HepG2 (cell line): Measurements from ENCODE around the gene LGALS7B. TPM values are rescaled to one million over a fixed set of nuclear protein-coding genes. Genes with fewer than 3 reads are reported as not detected.

Experiments used
- ATAC-seq: fragments of 200-7000 bp; cut with Tn5 transposase; 3 replicates; pipeline ENCODE4 v1.9.1; 2020; ENCODE audit warnings: mild to moderate bottlenecking, moderate library complexity
- BruUV-seq: library from RNA; stranded (reverse); fragments of 400-500 nt; replicated peaks from 2 replicates; lab custom pipeline; 2021; lab: Mats Ljungman, UMichigan
- CTCF ChIA-PET: fragments of 300-600 bp; formaldehyde crosslinking; extraction: SDS; loops from one replicate; lab custom pipeline; 2021; ENCODE audit warnings: low total read pairs, inconsistent platforms, low intra/inter-chr PET ratio; lab: Yijun Ruan, JAX
- POLR2A ChIA-PET: fragments of 350-600 bp; sonication (Branson Sonifier 250); formaldehyde crosslinking; loops from one replicate; lab custom pipeline; 2020; ENCODE audit warnings: antibody characterized with exemption, inconsistent platforms; lab: Yijun Ruan, JAX
- DNase-seq: peaks from one replicate; pipeline ENCODE4 v3.0.0-alpha.2; 2015; ENCODE audit warnings: low spot score
- FAIRE-seq: peaks from 3 replicates; lab custom pipeline; 2011; peaks lifted over from hg19 to GRCh38; lab: Jason Lieb, UNC
- H2AFZ ChIP-seq: one replicate; pipeline ENCODE4 v1.6.1; 2011; ENCODE audit warnings: low read length, inconsistent platforms
- H3K27ac ChIP-seq: fragments of 300-600 bp; 3 replicates; pipeline ENCODE4 v1.8.0; 2011; ENCODE audit warnings: mixed run types, mild to moderate bottlenecking, mixed read lengths, low read length, inconsistent platforms; ENCODE audit not compliant: insufficient read depth; ENCODE audit errors: extremely low read length
- H3K27me3 ChIP-seq, 2 experiments: fragments of 200-600 bp in 1 of 2; 2 replicates in 1 of 2; 3 replicates in 1 of 2; pipeline versions ENCODE4 v1.6.0 to v1.8.0; 2011; ENCODE audit warnings: low read length in 2 of 2, mild to moderate bottlenecking in 2 of 2, moderate library complexity in 2 of 2, inconsistent platforms in 1 of 2; ENCODE audit not compliant: insufficient read depth in 2 of 2, control insufficient read depth in 1 of 2
- H3K36me3 ChIP-seq, 2 experiments: fragments of 200-600 bp in 1 of 2; replicated peaks in 1 of 2; 2 replicates in 1 of 2; 3 replicates in 1 of 2; pipeline versions ENCODE4 v1.5.1 to v1.8.0; 2011; ENCODE audit warnings: low read length in 2 of 2, inconsistent platforms in 1 of 2; ENCODE audit not compliant: insufficient read depth in 2 of 2, control insufficient read depth in 1 of 2
- H3K4me1 ChIP-seq: 2 replicates; pipeline ENCODE4 v1.5.1; 2012; ENCODE audit warnings: low read length, inconsistent platforms; ENCODE audit not compliant: insufficient read depth
- H3K4me2 ChIP-seq: 2 replicates; pipeline ENCODE4 v1.6.0; 2011; ENCODE audit warnings: low read depth, low read length, inconsistent platforms
- H3K4me3 ChIP-seq, 3 experiments: fragments of 200-600 bp in 1 of 3; sonication (generic), shearing (Covaris generic) in 1 of 3; replicated peaks in 1 of 3; 2 replicates each; pipeline ENCODE4 v1.5.1; 2011 to 2016; ENCODE audit warnings: low read length in 3 of 3, inconsistent platforms in 2 of 3, low read depth in 2 of 3, mild to moderate bottlenecking in 2 of 3, control low read depth in 1 of 3, mixed read lengths in 1 of 3; ENCODE audit not compliant: insufficient read depth in 1 of 3
- H3K79me2 ChIP-seq: one replicate; pipeline ENCODE4 v1.6.1; 2011; ENCODE audit warnings: low read length, inconsistent platforms; ENCODE audit not compliant: insufficient read depth
- H3K9ac ChIP-seq: 2 replicates; pipeline ENCODE4 v1.6.0; 2011; ENCODE audit warnings: mild to moderate bottlenecking, low read depth, low read length, inconsistent platforms; ENCODE audit not compliant: insufficient read depth
- H3K9me3 ChIP-seq: 2 replicates; pipeline ENCODE4 v1.5.1; 2012; ENCODE audit warnings: mild to moderate bottlenecking, low read length
- H4K20me1 ChIP-seq: 2 replicates; pipeline ENCODE4 v1.6.0; 2011; ENCODE audit warnings: inconsistent platforms, mild to moderate bottlenecking, low read length, moderate library complexity; ENCODE audit not compliant: insufficient read depth
- ADNP ChIP-seq: sonication (generic); formaldehyde crosslinking; IDR thresholded peaks from 2 replicates; pipeline ENCODE4 v1.4.0; 2020; ENCODE audit warnings: missing genetic modification reagents
- HES4 ChIP-seq: sonication (generic); formaldehyde crosslinking; IDR thresholded peaks from 2 replicates; pipeline ENCODE4 v1.9.0; 2021; ENCODE audit warnings: mild to moderate bottlenecking, missing genetic modification reagents, borderline replicate concordance
- RBAK ChIP-seq: sonication (generic); formaldehyde crosslinking; IDR thresholded peaks from 2 replicates; pipeline ENCODE4 v1.5.1; 2020; ENCODE audit warnings: mild to moderate bottlenecking, missing genetic modification reagents
- SOX13 ChIP-seq, 3 experiments: fragments of 450-650 bp in 1 of 3; sonication (generic) in 1 of 3; formaldehyde crosslinking in 1 of 3; IDR thresholded peaks in 2 of 3; conservative IDR thresholded peaks in 1 of 3; 2 replicates each; pipeline versions ENCODE4 v1.5.0 to v1.6.1; 2016 to 2020; ENCODE audit warnings: antibody characterized with exemption in 1 of 3, mild to moderate bottlenecking in 1 of 3, missing compliant biosample characterization in 1 of 3, missing genetic modification reagents in 1 of 3, moderate library complexity in 1 of 3
- TBX3 ChIP-seq: fragments of 450-650 bp; IDR thresholded peaks from 2 replicates; pipeline ENCODE4 v1.6.1; 2017; ENCODE audit warnings: antibody characterized with exemption, mild to moderate bottlenecking, inconsistent platforms, borderline replicate concordance
- ZNF121 ChIP-seq: sonication (generic); formaldehyde crosslinking; IDR thresholded peaks from 2 replicates; pipeline ENCODE4 v1.5.0; 2020; ENCODE audit warnings: mild to moderate bottlenecking, missing genetic modification reagents
- ZNF180 ChIP-seq: sonication (generic); formaldehyde crosslinking; IDR thresholded peaks from 2 replicates; pipeline ENCODE4 v1.4.0; 2020; ENCODE audit warnings: low read depth, missing genetic modification reagents, borderline replicate concordance
- ZNF225 ChIP-seq: sonication (generic); formaldehyde crosslinking; IDR thresholded peaks from 2 replicates; pipeline ENCODE4 v1.4.0; 2020; ENCODE audit warnings: mild to moderate bottlenecking, missing genetic modification reagents
- ZNF337 ChIP-seq: sonication (generic); formaldehyde crosslinking; IDR thresholded peaks from 2 replicates; pipeline ENCODE4 v1.5.1; 2020; ENCODE audit warnings: missing genetic modification reagents, low read depth, mild to moderate bottlenecking, borderline replicate concordance
- ZNF564 ChIP-seq: sonication (generic); formaldehyde crosslinking; IDR thresholded peaks from 2 replicates; pipeline ENCODE4 v1.8.1; 2023; ENCODE audit warnings: mild to moderate bottlenecking, missing genetic modification reagents
- ZNF792 ChIP-seq: IDR thresholded peaks from 2 replicates; pipeline ENCODE4 v1.6.1; 2016
- WGBS: methylation state at CpG from one replicate; pipeline ENCODE4 v1.1.6; 2017; ENCODE audit warnings: low lambda C conversion rate; 5-methylcytosine and 5-hydroxymethylcytosine counted together
- in situ Hi-C: cut with HindIII; loops from 2 replicates; pipeline ENCODE4 v1.10.0; 2017; ENCODE audit warnings: low pct_unique_long_range_greater_than_20kb; ENCODE audit not compliant: extremely low pct_ligation_motif_present
- intact Hi-C: fragments of 100-400 bp; cut with micrococcal nuclease; formaldehyde crosslinking; loops from one replicate; pipeline ENCODE4 v1.10.0; 2022; ENCODE audit not compliant: unreplicated experiment
- polyA plus RNA-seq, 8 experiments: library from polyadenylated mRNA; depleted of rRNA in 3 of 8; stranded (reverse) in 7 of 8; unstranded in 1 of 8; fragments of >200 nt; fragmentation: Illumina TruSeq in 4 of 8; extraction: Trizol in 4 of 8; gene quantifications; 2 replicates each; pipeline versions ENCODE4 v1.2.1 to v1.2.3, GENCODE V29; 2011 to 2016; ENCODE audit warnings: low read depth in 4 of 8, missing spikeins in 1 of 8, mixed read lengths in 1 of 8; ENCODE audit not compliant: insufficient read depth in 1 of 8
- total RNA-seq, 5 experiments: library from RNA; depleted of rRNA; stranded (reverse); fragments of >200 nt; fragmentation: Illumina TruSeq; extraction: Trizol; gene quantifications; 2 replicates each; pipeline ENCODE4 v1.2.3, GENCODE V29; 2016; ENCODE audit warnings: low read depth in 1 of 5
- TF ChIP-seq, protein P1 (sequence below), 2 experiments: sonication (generic) in 1 of 2; formaldehyde crosslinking in 1 of 2; IDR thresholded peaks; 2 replicates each; pipeline versions ENCODE4 v1.5.1 to v1.6.1; 2011 to 2020; ENCODE audit warnings: borderline replicate concordance in 1 of 2, low read depth in 1 of 2, low read length in 1 of 2, mild to moderate bottlenecking in 1 of 2, missing genetic modification reagents in 1 of 2, moderate library complexity in 1 of 2
- TF ChIP-seq, protein P2 (sequence below): IDR thresholded peaks from 2 replicates; pipeline ENCODE4 v1.6.1; 2016; ENCODE audit warnings: low read depth, borderline replicate concordance
- TF ChIP-seq, protein P3 (sequence below): sonication (generic); formaldehyde crosslinking; IDR thresholded peaks from 2 replicates; pipeline ENCODE4 v1.8.0; 2023; ENCODE audit warnings: mild to moderate bottlenecking, missing genetic modification reagents

LGALS7B gene
- total and polyA plus RNA-seq, 2 of the 13 experiments (the other 11 are each of a cell fraction or from before 2014, with no cell fraction given), result 1.7 to 2.1 TPM

DNA sequence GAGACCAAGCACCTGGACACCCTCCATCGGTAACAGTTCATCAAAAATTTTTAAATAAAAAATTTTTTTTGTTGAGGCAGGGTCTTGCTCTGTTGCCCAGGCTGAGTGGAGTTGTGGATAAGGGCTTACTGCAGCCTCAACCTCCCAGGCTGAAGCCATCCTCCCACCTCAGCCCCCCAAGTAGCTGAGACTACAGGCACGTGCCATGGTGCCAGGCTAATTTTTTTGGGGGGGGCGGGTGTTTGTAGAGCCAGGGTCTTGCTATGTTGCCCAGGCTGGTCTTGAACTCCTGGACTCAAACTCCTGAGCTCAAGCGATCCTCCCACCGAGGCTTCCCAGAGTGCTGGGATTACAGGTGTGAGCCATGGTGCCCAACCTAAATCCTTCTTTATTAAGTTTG lies 4.7 kb downstream of the LGALS7B start:
- Histone ChIP-seq H3K27me3 (no peaks in the 10 kb centered on the region), H3K9ac (no peak overlapping the region), H3K4me2 (no peak overlapping the region), H2AFZ (no peak overlapping the region), H3K4me1 (peaks cover 15% of the 10 kb centered on the region), H3K4me3 (no peak overlapping the region), H4K20me1 (no peaks in the 10 kb centered on the region)
- no TSS peak for BruUV-seq
- DNase-seq, result no peak
- no peak for ATAC-seq
- POLR2A ChIA-PET, result interaction anchor here (1.6 kb wide), 1 partner anchor 19 kb away, joined by 5 read pairs; no protein-coding TSS in a partner anchor
- TF ChIP-seq ADNP (CRISPR knock-in tag) (no peak), RBAK (CRISPR knock-in tag) (no peak), HES4 (CRISPR knock-in tag) (no peak), ZNF564 (CRISPR knock-in tag) (no peak), ZNF792 (CRISPR knock-in tag) (no peak), TBX3 (no peak), ZNF121 (CRISPR knock-in tag) (peak; percentile 64), SOX13 (IDR thresholded peaks at IDR 0.05) (no peak), SOX13 (CRISPR knock-in tag; conservative IDR thresholded peaks at IDR 0.05 in 1 of 2, IDR thresholded peaks at IDR 0.05 in 1 of 2) (no peak)
- TF ChIP-seq, all 625 proteins: peak for 1
- H3K9me3 ChIP-seq, result no peaks in the 10 kb centered on the region
- H3K27ac ChIP-seq, result no peak overlapping the region
- CTCF ChIA-PET, result no interaction called here
- in situ Hi-C loops, result no loop called here
- no peaks in the 10 kb centered on the region for H3K36me3 ChIP-seq
- no peak for FAIRE-seq
- WGBS, result 88% methylated on average over 5 of the region's 5 CpGs
- no peaks in the 10 kb centered on the region for H3K79me2 ChIP-seq
- intact Hi-C loops, result no loop called here

DNA sequence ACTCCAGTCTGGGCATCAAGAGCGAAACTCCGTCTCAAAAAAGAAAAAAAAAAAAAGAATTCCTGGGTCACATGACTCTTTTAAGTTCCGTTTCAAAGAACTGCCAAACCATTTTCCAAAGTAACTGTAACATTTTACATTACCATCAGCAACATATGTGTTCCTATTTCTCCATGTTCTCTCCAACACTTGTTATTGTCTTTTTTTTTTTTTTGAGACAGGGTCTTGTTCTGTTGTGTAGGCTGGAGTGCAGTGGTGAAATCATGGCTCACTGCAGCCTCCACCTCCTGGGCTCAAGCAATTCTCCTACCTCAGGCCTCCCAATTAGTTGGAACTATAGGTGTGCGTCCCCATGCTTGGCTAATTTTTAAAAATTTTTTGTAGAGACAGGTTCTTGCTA lies 6.5 kb downstream of the LGALS7B start:
- POLR2A ChIA-PET, result no interaction called here
- intact Hi-C loops, result no loop called here
- H3K4me1 ChIP-seq, result peaks cover 17% of the 10 kb centered on the region
- TF ChIP-seq ZNF180 (no peak), ZNF337 (no peak), ZNF225 (CRISPR knock-in tag) (no peak), HES4 (CRISPR knock-in tag) (no peak)
- TF ChIP-seq, protein P1, sequence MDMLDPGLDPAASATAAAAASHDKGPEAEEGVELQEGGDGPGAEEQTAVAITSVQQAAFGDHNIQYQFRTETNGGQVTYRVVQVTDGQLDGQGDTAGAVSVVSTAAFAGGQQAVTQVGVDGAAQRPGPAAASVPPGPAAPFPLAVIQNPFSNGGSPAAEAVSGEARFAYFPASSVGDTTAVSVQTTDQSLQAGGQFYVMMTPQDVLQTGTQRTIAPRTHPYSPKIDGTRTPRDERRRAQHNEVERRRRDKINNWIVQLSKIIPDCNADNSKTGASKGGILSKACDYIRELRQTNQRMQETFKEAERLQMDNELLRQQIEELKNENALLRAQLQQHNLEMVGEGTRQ (IDR thresholded peaks at IDR 0.05; ENCODE audit: low read depth, low read length), result no peak
- TF ChIP-seq, protein P1 (CRISPR knock-in tag; IDR thresholded peaks at IDR 0.05; ENCODE audit: borderline replicate concordance), result no peak
- TF ChIP-seq, protein P2, sequence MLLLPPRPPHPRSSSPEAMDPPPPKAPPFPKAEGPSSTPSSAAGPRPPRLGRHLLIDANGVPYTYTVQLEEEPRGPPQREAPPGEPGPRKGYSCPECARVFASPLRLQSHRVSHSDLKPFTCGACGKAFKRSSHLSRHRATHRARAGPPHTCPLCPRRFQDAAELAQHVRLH (CRISPR knock-in tag), result no peak
- TF ChIP-seq, protein P3, sequence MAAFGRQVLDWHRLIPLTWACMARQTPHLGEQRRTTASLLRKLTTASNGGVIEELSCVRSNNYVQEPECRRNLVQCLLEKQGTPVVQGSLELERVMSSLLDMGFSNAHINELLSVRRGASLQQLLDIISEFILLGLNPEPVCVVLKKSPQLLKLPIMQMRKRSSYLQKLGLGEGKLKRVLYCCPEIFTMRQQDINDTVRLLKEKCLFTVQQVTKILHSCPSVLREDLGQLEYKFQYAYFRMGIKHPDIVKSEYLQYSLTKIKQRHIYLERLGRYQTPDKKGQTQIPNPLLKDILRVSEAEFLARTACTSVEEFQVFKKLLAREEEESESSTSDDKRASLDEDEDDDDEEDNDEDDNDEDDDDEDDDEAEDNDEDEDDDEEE (CRISPR knock-in tag), result no peak

More for the DNA sequence above, 6.5 kb downstream of the LGALS7B start:
- Histone ChIP-seq H3K9ac (no peak overlapping the region), H3K27me3 (no peaks in the 10 kb centered on the region), H3K4me2 (no peak overlapping the region), H3K27ac (no peak overlapping the region), H3K4me3 (no peak overlapping the region), H3K79me2 (no peaks in the 10 kb centered on the region), H2AFZ (no peak overlapping the region), H3K36me3 (no peaks in the 10 kb centered on the region), H3K9me3 (no peaks in the 10 kb centered on the region), H4K20me1 (no peaks in the 10 kb centered on the region)
- no TSS peak for BruUV-seq
- in situ Hi-C loops, result no loop called here
- FAIRE-seq, result no peak
- DNase-seq, result no peak
- CTCF ChIA-PET, result no interaction called here
- WGBS, result 71% methylated on average over 4 of the region's 4 CpGs
- no peak for ATAC-seq
